Activated CD4-positive, alpha-beta T cell treated with anti-CD3 and anti-CD28 coated beads for 36 hours (primary cell): Measurements from ENCODE around the gene THSD4. TPM values are rescaled to one million over a fixed set of nuclear protein-coding genes. Genes with fewer than 3 reads are reported as not detected.

Experiments
- ATAC-seq: fragments of 200-7000 bp; cut with Tn5 transposase; one replicate; pipeline ENCODE4 v1.10.0; 2021; ENCODE audit warnings: mild to moderate bottlenecking, moderate library complexity
- CTCF ChIA-PET: fragments of 350-600 bp; sonication (Branson Sonifier 250); formaldehyde crosslinking; loops from one replicate; lab custom pipeline; 2021; ENCODE audit warnings: antibody characterized with exemption; lab: Charles Lee
- POLR2A ChIA-PET: fragments of 350-600 bp; sonication (Branson Sonifier 250); formaldehyde crosslinking; loops from one replicate; lab custom pipeline; 2021; ENCODE audit warnings: antibody characterized with exemption, inconsistent platforms; lab: Charles Lee
- DNase-seq: peaks from one replicate; pipeline ENCODE4 v3.0.0-alpha.2; 2020
- H3K27ac Mint-ChIP-seq: one replicate; pipeline ENCODE4 v1.8.0; 2021; ENCODE audit warnings: mixed read lengths
- H3K27me3 Mint-ChIP-seq: one replicate; pipeline ENCODE4 v1.8.0; 2021; ENCODE audit warnings: mixed read lengths
- H3K36me3 Mint-ChIP-seq: one replicate; pipeline ENCODE4 v1.8.0; 2021; ENCODE audit warnings: low read depth, mixed read lengths
- H3K4me1 Mint-ChIP-seq: one replicate; pipeline ENCODE4 v1.8.0; 2021; ENCODE audit warnings: mixed read lengths
- H3K4me3 Mint-ChIP-seq: one replicate; pipeline ENCODE4 v1.8.0; 2021; ENCODE audit warnings: mild to moderate bottlenecking, moderate library complexity, mixed read lengths
- H3K9me3 Mint-ChIP-seq: one replicate; pipeline ENCODE4 v1.8.0; 2021; ENCODE audit warnings: low read depth, mixed read lengths
- intact Hi-C, 2 experiments: fragments of 100-400 bp; cut with DNase I in 1 of 2; cut with micrococcal nuclease in 1 of 2; formaldehyde crosslinking; loops; one replicate each; pipeline versions ENCODE4 v1.14.2 to v1.15.1; 2022 to 2024; cut with DNase I, micrococcal nuclease
- total RNA-seq, 2 experiments: library from RNA; stranded (reverse); gene quantifications; one replicate each; pipeline ENCODE4 v1.2.3, GENCODE V29; 2021

THSD4 gene
- total RNA-seq, 2 experiments from 2014 or later: not detected

DNA sequence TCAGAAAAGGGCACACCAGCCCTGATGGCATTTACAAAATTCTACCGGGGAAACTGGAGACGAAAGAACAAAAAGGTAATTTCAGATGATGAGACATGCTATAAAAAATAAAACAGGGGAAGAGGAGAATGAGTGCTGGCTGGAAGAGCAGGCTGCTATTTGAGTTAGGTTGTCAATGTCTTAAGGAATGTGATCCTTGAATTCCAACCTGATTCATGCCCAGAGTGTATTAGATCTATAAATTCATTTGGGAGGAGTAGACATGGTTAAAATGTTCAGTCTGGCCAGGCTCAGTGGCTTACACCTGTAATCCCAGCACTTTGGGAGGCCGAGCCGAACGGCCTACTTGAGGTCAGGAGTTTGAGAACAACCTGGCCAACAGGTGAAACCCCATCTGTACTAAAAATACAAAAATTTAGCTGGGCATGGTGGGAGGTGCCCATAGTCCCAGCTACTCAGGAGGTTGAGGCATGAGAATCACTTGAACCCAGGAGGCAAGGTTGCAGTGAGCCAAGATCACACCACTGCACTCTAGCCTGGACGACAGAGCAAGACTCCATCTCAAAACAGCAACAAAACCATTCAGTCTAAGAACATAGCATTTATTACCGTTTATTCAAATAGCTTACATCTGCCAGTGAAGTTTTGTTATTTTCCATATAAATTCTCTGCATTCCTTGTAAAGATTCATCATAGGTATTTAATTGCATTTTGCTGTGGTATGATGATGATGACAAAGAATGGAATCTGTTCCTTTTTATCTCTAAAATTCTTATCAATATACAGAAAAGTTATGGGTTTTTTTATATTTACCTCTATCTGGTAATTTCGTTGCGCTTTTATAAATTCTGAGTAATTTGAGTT, 568.4 kb downstream of the THSD4 start:
- no peaks in the 10 kb centered on the region for H3K9me3 Mint-ChIP-seq
- H3K27ac Mint-ChIP-seq: no peak overlapping the region
- H3K4me1 Mint-ChIP-seq: peaks cover 3% of the 10 kb centered on the region
- peaks cover 22% of the 10 kb centered on the region for H3K27me3 Mint-ChIP-seq
- H3K36me3 Mint-ChIP-seq: no peaks in the 10 kb centered on the region
- POLR2A ChIA-PET: no interaction called here
- H3K4me3 Mint-ChIP-seq: no peak overlapping the region
- intact Hi-C loops: no loop called here
- DNase-seq: no peak
- no peak for ATAC-seq
- CTCF ChIA-PET: no interaction called here

GRCh38 chr15:71685420-71685993, 570.2 kb downstream of the THSD4 start:
- intact Hi-C loops: no loop called here
- CTCF ChIA-PET: interaction anchor here (0.7 to 1.0 kb wide), 2 partner anchors 10 to 251 kb away, joined by 3 read pairs; no protein-coding TSS in a partner anchor
- no peaks in the 10 kb centered on the region for H3K36me3 Mint-ChIP-seq
- H3K4me1 Mint-ChIP-seq: peaks cover 3% of the 10 kb centered on the region
- no peak overlapping the region for H3K4me3 Mint-ChIP-seq
- no peak for DNase-seq
- POLR2A ChIA-PET: interaction anchor here (0.6 kb wide), 1 partner anchor 47 kb away, joined by 3 read pairs; no protein-coding TSS in a partner anchor
- no peak for ATAC-seq
- H3K27me3 Mint-ChIP-seq: peaks cover 23% of the 10 kb centered on the region
- peaks cover 2% of the 10 kb centered on the region for H3K9me3 Mint-ChIP-seq
- no peak overlapping the region for H3K27ac Mint-ChIP-seq

DNA sequence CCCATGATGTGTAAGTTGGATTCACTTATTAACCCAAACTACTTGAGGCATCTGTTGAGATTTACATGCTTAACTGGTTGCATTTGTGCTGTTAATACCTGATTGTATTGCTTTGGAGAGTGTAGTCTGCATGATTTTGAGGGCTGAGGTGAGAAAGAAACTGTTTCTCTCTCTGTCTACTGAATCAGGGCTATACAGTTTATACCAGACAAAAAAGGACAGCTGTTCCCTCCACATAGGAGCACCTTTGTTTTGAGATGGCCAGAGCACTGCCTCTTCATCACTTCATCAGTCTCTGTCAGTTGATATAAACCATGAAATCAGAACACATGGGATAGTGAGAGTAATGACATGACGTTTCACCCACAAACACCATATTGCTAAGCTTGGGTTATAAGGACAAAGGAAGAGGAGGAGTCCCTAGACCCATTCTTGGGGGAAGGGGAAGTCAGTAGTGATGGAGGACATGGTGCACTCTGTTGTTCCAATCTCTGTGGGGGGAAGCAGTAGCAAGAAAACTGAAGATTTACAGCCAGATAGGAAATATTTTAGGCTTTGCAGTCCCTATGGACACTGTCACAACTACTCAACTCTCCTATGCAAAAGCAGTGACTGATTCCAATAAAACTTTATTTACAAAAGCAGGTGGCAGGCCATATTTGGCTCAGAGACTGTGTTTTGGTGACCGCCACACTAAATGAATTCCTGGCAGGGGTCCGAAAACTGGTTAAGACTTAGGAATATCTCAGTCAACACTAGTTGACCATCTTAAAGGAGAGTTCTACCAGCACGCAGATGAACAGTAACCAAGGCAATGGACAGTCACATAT, 571.2 kb downstream of the THSD4 start:
- H3K36me3 Mint-ChIP-seq: no peaks in the 10 kb centered on the region
- no peak for ATAC-seq
- intact Hi-C loops: no loop called here
- ChIA-PET POLR2A (no interaction called here), CTCF (interaction anchor here (0.7 to 1.0 kb wide), 2 partner anchors 10 to 252 kb away, joined by 3 read pairs; no protein-coding TSS in a partner anchor)
- H3K4me1 Mint-ChIP-seq: peaks cover 3% of the 10 kb centered on the region
- H3K4me3 Mint-ChIP-seq: no peak overlapping the region
- H3K9me3 Mint-ChIP-seq: peaks cover 2% of the 10 kb centered on the region
- H3K27me3 Mint-ChIP-seq: peaks cover 23% of the 10 kb centered on the region
- no peak overlapping the region for H3K27ac Mint-ChIP-seq
- DNase-seq: no peak

- ATAC-seq: no peak
- Mint-ChIP-seq H3K9me3 (peaks cover 2% of the 10 kb centered on the region), H3K27ac (no peak overlapping the region), H3K4me1 (peaks cover 3% of the 10 kb centered on the region), H3K27me3 (peaks cover 17% of the 10 kb centered on the region), H3K36me3 (no peaks in the 10 kb centered on the region), H3K4me3 (no peak overlapping the region)
- intact Hi-C loops: no loop called here
- ChIA-PET POLR2A (no interaction called here), CTCF (interaction anchor here (0.7 to 1.2 kb wide), 2 partner anchors 56 to 756 kb away, joined by 3 to 4 read pairs; no protein-coding TSS in a partner anchor)
- DNase-seq: no peak
These were observed 572.7 kb downstream of the THSD4 start for GRCh38 chr15:71687902-71688508.

GRCh38 chr15:71688509-71689094, 573.3 kb downstream of the THSD4 start:
- ChIA-PET CTCF (interaction anchor here (0.7 to 1.2 kb wide), 2 partner anchors 55 to 757 kb away, joined by 3 to 4 read pairs; no protein-coding TSS in a partner anchor), POLR2A (no interaction called here)
- H3K9me3 Mint-ChIP-seq: peaks cover 2% of the 10 kb centered on the region
- H3K27ac Mint-ChIP-seq: no peak overlapping the region
- no peak for ATAC-seq
- peaks cover 13% of the 10 kb centered on the region for H3K27me3 Mint-ChIP-seq
- no peak for DNase-seq
- no peaks in the 10 kb centered on the region for H3K36me3 Mint-ChIP-seq
- intact Hi-C loops: no loop called here
- no peak overlapping the region for H3K4me3 Mint-ChIP-seq
- peaks cover 3% of the 10 kb centered on the region for H3K4me1 Mint-ChIP-seq

DNA sequence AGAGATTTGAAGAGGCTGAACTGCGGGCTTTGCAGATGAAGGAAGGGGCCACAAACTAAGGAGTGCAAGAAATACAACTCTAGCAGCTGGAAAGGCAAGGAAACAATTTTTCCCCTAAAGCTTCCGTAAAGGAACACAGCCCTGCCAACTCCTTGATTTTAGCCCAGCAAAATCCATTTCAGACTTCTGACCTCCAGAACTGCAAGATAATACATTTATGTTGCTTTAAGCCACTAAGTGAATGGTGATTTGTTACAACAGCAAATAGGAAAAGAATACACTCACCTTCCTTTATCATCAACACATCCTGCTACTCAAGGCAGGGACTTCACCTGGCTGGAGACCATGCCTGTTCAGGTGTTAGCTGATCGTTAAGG, 575.8 kb downstream of the THSD4 start:
- ATAC-seq: no peak
- Mint-ChIP-seq H3K36me3 (no peaks in the 10 kb centered on the region), H3K4me1 (no peaks in the 10 kb centered on the region), H3K27ac (no peak overlapping the region), H3K9me3 (peaks cover 2% of the 10 kb centered on the region), H3K4me3 (no peak overlapping the region), H3K27me3 (peaks cover 18% of the 10 kb centered on the region)
- CTCF ChIA-PET: interaction anchor here (0.6 kb wide), 1 partner anchor 38 kb away, joined by 3 read pairs; no protein-coding TSS in a partner anchor
- DNase-seq: no peak
- intact Hi-C loops: no loop called here
- POLR2A ChIA-PET: no interaction called here

DNA sequence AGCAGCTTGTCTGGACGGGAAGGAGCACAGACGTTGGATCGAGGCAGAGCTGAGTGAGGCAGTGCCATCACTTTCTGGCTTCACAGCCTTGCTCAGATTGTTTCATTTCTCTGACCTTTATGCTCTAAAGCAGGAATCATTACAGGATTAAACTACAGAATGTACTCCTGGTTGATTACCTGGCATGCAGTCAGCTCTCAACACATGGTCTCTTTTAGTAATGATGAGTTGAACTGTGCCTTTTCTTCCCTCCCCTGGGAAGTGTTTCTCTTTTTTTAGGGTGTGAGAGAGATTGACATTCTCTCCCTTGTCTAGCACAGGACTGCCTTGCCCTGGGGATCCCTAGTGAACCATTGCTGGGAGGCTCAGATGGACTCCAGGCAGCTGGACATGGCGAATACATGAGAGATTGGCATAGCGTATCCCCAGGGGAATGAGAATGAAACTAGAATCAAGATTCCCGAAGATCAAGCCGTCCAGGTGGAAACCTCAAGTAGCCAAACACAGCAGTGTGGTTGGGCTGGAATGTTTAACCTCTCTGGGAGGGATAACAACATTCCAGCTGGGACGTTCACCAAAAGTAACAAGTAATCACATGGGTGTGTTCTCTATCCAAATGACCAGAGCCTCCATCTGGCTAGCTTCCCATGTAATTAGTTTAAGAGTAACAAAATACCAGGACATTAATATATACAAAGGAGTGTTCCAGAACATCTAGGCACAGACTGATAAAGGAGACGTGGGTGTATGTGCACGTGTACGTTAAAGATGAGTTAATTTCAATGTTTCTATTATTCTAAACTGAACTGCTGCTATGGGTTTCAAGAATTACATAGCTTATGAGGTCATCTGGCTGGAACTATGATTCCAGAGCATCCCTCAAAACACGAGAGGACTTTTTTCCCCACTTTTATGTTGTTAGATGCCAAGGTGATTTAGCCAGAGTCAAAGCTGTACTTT, 576.5 kb downstream of the THSD4 start:
- CTCF ChIA-PET: interaction anchor here (0.6 kb wide), 1 partner anchor 37 kb away, joined by 3 read pairs; no protein-coding TSS in a partner anchor
- ATAC-seq: no peak
- Mint-ChIP-seq H3K9me3 (peaks cover 2% of the 10 kb centered on the region), H3K4me1 (no peaks in the 10 kb centered on the region), H3K27ac (no peak overlapping the region), H3K27me3 (peaks cover 19% of the 10 kb centered on the region), H3K4me3 (no peak overlapping the region), H3K36me3 (no peaks in the 10 kb centered on the region)
- DNase-seq: no peak
- intact Hi-C loops: no loop called here
- POLR2A ChIA-PET: no interaction called here

DNA sequence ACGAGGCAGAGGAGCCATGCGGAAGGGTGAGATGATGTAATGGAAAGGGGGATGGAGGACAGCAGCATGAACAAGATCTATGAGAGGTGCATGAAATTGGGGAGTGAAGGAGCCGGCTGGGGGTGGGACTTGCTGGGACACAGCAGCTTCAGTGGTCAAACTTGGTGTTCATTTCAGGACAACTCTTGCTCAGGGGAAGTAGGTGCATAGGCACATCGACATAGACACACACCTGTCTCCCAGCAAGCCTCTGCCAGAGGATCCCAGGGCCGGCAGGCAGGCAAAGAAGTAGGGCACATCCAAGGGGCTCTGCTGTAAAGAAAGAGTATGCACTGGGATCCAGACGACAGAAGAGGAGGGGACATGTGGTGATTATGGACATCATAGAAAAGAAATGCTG, 582.0 kb downstream of the THSD4 start:
- Mint-ChIP-seq H3K36me3 (no peaks in the 10 kb centered on the region), H3K27ac (no peak overlapping the region), H3K27me3 (peaks cover 17% of the 10 kb centered on the region), H3K4me1 (no peaks in the 10 kb centered on the region), H3K4me3 (no peak overlapping the region), H3K9me3 (no peaks in the 10 kb centered on the region)
- POLR2A ChIA-PET: no interaction called here
- CTCF ChIA-PET: no interaction called here
- intact Hi-C loops: no loop called here
- DNase-seq: no peak
- no peak for ATAC-seq

DNA sequence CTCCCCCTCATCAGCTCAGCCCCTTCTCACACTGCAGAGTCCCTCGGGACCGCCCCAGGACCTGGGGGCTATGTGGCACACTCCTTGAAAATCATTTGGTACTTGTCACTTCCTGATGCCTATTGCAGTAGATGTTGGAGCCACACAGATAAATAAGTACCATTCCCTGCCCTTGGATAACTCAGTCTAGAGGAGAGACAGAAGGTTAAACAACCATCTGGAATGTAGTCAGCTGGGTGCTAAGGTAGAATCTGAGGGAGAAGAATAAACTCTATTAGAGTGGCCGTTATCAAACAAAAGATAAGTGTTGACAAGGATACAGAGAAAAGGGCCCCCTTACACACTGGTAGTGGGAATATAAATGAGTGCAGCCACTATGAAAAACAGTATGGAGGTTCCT, 582.8 kb downstream of the THSD4 start:
- Mint-ChIP-seq H3K27me3 (peaks cover 17% of the 10 kb centered on the region), H3K4me1 (no peaks in the 10 kb centered on the region), H3K4me3 (no peak overlapping the region), H3K36me3 (no peaks in the 10 kb centered on the region), H3K9me3 (no peaks in the 10 kb centered on the region), H3K27ac (no peak overlapping the region)
- CTCF ChIA-PET: no interaction called here
- intact Hi-C loops: no loop called here
- POLR2A ChIA-PET: no interaction called here
- no peak for DNase-seq
- no peak for ATAC-seq

DNA sequence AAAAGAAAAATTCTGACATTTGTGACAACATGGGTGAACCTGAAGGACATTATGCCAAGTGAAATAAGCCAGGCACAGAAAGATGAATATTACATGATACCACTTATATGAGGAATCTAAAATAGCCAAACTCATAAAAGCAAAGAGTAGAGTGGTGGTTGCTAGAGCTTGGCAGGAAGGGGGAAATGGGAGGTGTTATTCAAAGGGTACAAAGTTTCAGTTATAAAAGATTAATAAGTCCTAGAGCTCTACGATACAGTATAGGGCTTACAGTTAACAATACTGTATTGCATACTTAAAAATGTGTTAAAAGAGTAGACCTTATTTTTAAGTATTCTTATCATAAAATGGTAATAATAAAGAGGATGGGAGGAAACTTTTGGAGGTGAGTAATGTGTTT, 583.5 kb downstream of the THSD4 start:
- Mint-ChIP-seq H3K4me3 (no peak overlapping the region), H3K4me1 (no peaks in the 10 kb centered on the region), H3K36me3 (no peaks in the 10 kb centered on the region), H3K27ac (no peak overlapping the region), H3K27me3 (peaks cover 16% of the 10 kb centered on the region), H3K9me3 (no peaks in the 10 kb centered on the region)
- CTCF ChIA-PET: no interaction called here
- no peak for DNase-seq
- intact Hi-C loops: no loop called here
- POLR2A ChIA-PET: interaction anchor here (0.6 kb wide), 1 partner anchor 310 kb away, joined by 3 read pairs; no protein-coding TSS in a partner anchor
- no peak for ATAC-seq
